ENCODE data around the gene ZNF860. TPM values are rescaled to one million over a fixed set of nuclear protein-coding genes. Genes with fewer than 3 reads are reported as not detected.

The ZNF860 gene
- total RNA-seq, 2 donors from 2014 or later, result 3.7 to 4.4 TPM

DNA sequence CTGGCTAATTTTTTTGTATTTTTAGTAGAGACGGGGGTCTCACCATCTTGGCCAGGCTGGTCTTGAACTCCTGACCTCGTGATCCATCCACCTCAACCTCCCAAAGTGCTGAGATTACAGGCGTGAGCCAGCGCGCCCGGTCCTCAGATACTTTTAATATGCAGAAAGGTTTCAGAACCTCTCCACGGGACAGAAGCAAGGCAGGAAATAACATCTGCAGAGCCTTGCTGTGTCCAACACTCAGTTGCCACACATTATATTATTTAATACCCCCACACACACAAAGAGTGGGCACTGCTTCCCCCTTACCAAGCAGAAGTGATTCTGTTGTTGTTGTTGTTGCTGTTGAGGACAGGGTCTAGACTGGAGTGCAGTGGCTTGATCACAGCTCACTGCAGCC is 28.5 kb upstream of the ZNF860 start:
- Histone ChIP-seq H3K27ac (no peak overlapping the region), H3K4me3 (no peak overlapping the region), H3K27me3 (replicated peaks; ENCODE audit: insufficient read depth) (no peaks in the 10 kb centered on the region), H3K36me3 (no peaks in the 10 kb centered on the region), H3K4me1 (replicated peaks) (no peaks in the 10 kb centered on the region), H3K9me3 (no peaks in the 10 kb centered on the region)
- TF ChIP-seq POLR2A (IDR thresholded peaks at IDR 0.05) (no peak), POLR2AphosphoS5 (IDR thresholded peaks at IDR 0.05) (no peak), CTCF (IDR thresholded peaks at IDR 0.05) (no peak)
- 94% methylated on average over 7 of the region's 7 CpGs for WGBS
- intact Hi-C loops (cut with DNase I), result no loop called here
- no peak for DNase-seq (ENCODE audit: low spot score)

DNA sequence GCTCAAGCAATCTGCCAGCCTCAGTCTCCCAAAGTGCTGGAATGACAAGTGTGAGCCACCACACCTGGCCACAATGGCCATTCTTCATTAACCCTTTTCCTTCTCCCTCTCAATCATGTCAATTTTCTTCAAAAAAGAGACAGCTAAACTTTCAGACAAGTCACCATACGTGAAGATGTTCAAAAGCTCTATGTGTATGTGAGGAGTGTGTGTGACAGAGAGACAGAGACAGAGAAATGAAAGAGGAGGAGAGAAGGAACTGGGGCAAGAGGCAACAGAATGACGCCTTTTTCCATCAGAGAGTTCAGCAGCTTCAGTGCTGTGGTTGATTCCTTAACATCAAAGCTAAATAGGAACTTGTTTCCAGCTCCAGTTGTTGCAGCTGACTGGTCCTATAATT is 27.9 kb upstream of the ZNF860 start:
- TF ChIP-seq POLR2A (IDR thresholded peaks at IDR 0.05) (no peak), POLR2AphosphoS5 (IDR thresholded peaks at IDR 0.05) (no peak), CTCF (IDR thresholded peaks at IDR 0.05) (no peak)
- H3K36me3 ChIP-seq, result no peaks in the 10 kb centered on the region
- no peak overlapping the region for H3K4me3 ChIP-seq
- H3K27ac ChIP-seq, result no peak overlapping the region
- no peaks in the 10 kb centered on the region for H3K4me1 ChIP-seq (replicated peaks)
- H3K27me3 ChIP-seq (replicated peaks; ENCODE audit: insufficient read depth), result no peaks in the 10 kb centered on the region
- intact Hi-C loops (cut with DNase I), result no loop called here
- H3K9me3 ChIP-seq, result no peaks in the 10 kb centered on the region
- DNase-seq (ENCODE audit: low spot score), result no peak
- 94% methylated on average over 2 of the region's 2 CpGs for WGBS

DNA sequence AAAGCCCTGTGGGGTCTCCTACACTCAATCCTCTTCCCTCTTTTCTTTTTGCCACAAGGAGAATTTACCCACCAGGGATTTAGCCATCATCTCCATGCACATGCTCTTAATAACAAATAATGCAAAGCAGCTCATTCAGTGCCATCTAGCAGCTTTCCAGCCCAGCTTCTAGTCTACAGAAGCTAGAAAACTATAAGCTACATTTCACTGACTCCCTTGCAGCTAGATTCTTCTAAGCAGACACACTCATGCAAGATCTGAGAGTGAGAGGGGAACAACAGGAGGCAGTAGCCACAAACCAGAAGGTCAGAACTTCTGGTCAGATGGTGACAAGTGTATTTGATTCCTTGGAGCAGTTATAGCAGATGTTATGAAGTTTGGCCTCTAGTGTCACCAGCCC is 26.0 kb upstream of the ZNF860 start:
- TF ChIP-seq POLR2A (IDR thresholded peaks at IDR 0.05) (no peak), CTCF (IDR thresholded peaks at IDR 0.05) (no peak), POLR2AphosphoS5 (IDR thresholded peaks at IDR 0.05) (no peak)
- Histone ChIP-seq H3K4me1 (replicated peaks) (no peaks in the 10 kb centered on the region), H3K27ac (no peak overlapping the region), H3K4me3 (no peak overlapping the region), H3K36me3 (no peaks in the 10 kb centered on the region), H3K27me3 (replicated peaks; ENCODE audit: insufficient read depth) (no peaks in the 10 kb centered on the region), H3K9me3 (no peaks in the 10 kb centered on the region)
- intact Hi-C loops (cut with DNase I), result no loop called here
- no peak for DNase-seq (ENCODE audit: low spot score)

DNA sequence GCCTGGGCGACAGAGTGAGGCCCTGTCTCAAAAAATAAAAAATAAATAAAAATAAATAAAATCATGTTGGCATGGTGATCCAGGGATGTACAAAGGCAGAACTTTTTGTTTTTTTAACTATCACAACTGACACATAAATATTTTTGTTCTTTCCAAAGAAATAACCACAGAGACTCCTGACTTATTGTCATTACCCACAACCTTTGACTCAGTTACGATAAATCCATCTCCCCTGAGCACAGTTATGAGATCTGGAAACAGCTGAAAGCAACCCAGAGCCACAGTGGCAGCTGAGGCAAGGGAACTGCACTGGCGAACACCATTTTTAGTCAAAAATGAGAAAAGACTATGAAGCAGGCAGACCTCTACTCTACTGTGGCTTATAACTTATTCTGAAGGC is 24.4 kb upstream of the ZNF860 start:
- Histone ChIP-seq H3K4me3 (no peak overlapping the region), H3K36me3 (no peaks in the 10 kb centered on the region), H3K9me3 (no peaks in the 10 kb centered on the region), H3K27me3 (replicated peaks; ENCODE audit: insufficient read depth) (no peaks in the 10 kb centered on the region), H3K27ac (no peak overlapping the region), H3K4me1 (replicated peaks) (no peaks in the 10 kb centered on the region)
- intact Hi-C loops (cut with DNase I), result no loop called here
- no peak for TF ChIP-seq POLR2A (IDR thresholded peaks at IDR 0.05)
- no peak for TF ChIP-seq CTCF (IDR thresholded peaks at IDR 0.05)
- TF ChIP-seq POLR2AphosphoS5 (IDR thresholded peaks at IDR 0.05), result no peak
- WGBS, result 82% methylated on average over 3 of the region's 3 CpGs
- no peak for DNase-seq (ENCODE audit: low spot score)

DNA sequence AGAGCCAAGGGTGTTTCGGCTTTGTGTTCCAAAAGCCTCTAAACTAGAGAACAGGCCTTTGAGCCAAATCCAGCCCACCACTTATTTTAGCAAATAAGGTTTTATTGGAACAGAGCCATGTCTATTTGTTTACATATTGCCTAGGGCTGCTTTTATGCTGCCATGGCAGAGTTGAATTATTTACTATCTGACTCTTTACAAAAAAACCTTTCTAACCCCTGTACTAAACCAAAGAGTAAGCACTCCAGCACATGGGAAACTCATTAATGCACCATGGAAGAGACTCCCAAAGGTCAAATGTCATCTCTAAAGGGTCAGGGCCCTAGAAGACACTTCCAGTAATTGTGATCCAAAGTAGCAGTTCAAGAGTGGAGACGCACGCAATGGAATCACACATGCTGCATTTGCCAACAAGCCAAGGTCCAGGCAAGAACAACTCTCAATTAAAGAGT is 22.8 kb upstream of the ZNF860 start:
- intact Hi-C loops (cut with DNase I), result no loop called here
- TF ChIP-seq POLR2A (IDR thresholded peaks at IDR 0.05) (no peak), POLR2AphosphoS5 (IDR thresholded peaks at IDR 0.05) (no peak), CTCF (IDR thresholded peaks at IDR 0.05) (no peak)
- H3K9me3 ChIP-seq, result no peaks in the 10 kb centered on the region
- no peak overlapping the region for H3K27ac ChIP-seq
- H3K27me3 ChIP-seq (replicated peaks; ENCODE audit: insufficient read depth), result no peaks in the 10 kb centered on the region
- H3K36me3 ChIP-seq, result no peaks in the 10 kb centered on the region
- 40% methylated on average over 3 of the region's 3 CpGs for WGBS
- DNase-seq (ENCODE audit: low spot score), result no peak
- H3K4me1 ChIP-seq (replicated peaks), result no peaks in the 10 kb centered on the region
- no peak overlapping the region for H3K4me3 ChIP-seq

Measured in prostate gland (tissue), 2 donors.